Measurements from ENCODE around the gene TENM4.

GRCh38 chr11:79392161-79392560, 48.7 kb downstream of the TENM4 start:
- TF ChIP-seq EZH2 (IDR thresholded peaks at IDR 0.05; ENCODE audit: borderline replicate concordance, insufficient read depth, low read length, poor library complexity, severe bottlenecking) (no peak), TAF1 (IDR thresholded peaks at IDR 0.05; ENCODE audit: low read depth) (no peak)
